CD4-positive, alpha-beta T cell treated with Interleukin-12 subunit alpha and Interleukin-12 subunit beta, for 1 hour (primary cell): ENCODE data around the gene CDC42BPA.
"Not testable (repeated sequence)": the region's sequence is repeated elsewhere in the genome, so short reads cannot be mapped to it uniquely, and the experiment has no call there.

ENCODE experiments used
- DNase-seq: peaks from one replicate; pipeline ENCODE4 v3.0.0-alpha.2; 2020

CDC42BPA gene

DNA sequence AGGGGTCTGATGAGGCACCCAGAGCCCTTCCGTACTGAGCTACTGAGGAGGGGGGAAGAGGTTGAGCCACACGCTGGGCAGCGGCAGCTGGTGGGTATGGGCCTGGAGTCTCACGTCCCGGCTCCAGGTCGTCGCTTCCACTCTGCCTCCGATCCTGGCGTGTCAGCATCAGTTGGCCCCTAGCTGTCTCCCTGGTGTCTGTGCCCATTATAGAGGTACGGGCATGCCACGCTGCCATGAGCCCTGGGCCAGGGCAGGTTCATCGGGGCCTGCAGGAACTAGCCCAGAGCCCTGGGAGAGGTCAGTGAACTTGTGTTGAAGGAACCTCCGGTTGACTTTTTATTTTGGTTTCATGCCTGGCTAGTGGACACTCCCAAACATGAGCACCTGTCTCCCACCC lies 360.0 kb downstream of the CDC42BPA start:
- DNase-seq = no peak

DNA sequence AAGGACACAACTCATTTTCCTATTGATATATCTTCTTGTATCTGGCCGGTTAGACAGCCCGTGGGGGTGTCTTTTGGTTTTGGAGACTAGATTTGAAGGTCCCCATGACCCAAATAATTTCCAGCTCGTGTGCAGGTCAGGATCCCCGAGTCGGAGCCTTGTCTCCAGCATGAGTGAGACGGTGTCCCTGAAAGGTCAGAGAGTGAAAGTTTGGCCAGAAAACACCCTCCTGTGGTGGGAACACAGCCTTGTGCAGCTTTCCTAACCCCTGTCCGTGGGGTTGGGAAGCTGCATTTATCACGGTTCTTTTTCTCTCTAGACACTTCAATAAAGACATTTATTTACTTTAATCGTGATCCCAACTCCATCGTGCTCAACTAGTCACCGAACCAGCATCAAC lies 360.6 kb downstream of the CDC42BPA start:
- no peak for DNase-seq

DNA sequence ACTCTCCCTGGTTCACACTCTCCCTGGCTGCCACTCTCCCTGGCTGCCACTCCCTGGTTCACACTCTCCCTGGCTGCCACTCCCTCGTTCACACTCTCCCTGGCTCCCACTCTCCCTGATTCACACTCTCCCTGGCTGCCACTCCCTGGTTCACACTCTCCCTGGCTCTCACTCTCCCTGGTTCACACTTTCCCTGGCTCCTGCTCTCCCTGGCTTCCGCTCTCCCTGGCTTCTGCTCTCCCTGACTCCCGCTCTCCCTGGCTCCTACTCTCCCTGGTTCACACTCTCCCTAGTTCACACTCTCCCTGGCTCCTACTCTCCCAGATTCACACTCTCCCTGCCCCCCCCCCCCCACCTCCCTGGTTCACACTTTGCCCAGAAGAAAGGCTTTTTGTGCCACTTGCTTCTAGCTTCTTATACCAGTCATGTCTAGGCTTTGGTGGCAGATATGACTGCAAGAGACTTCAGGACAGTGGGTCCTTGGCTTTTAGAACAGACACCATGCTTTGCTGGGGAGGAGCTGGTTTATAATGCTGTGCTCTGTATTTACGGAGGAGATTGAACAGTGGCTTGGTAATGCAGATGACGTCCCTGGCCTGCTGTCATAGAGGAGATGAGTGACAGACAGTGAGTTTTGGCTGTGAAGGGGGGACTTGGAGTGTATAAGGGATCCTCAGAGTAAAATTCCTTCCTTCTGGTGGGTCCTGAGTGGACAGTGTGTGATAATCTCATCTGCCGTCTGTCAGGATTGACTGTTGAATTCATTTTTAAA lies 361.2 kb downstream of the CDC42BPA start:
- DNase-seq = no peak

DNA sequence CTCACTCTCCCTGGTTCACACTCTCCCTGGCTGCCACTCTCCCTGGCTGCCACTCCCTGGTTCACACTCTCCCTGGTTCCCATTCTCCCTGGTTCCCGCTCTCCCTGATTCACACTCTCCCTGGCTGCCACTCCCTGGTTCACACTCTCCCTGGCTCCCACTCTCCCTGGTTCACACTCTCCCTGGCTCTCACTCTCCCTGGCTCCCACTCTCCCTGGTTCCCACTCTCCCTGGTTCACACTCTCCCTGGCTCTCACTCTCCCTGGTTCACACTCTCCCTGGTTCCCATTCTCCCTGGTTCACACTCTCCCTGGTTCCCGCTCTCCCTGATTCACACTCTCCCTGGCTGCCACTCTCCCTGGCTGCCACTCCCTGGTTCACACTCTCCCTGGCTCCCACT lies 362.4 kb downstream of the CDC42BPA start:
- DNase-seq = not testable (repeated sequence)

DNA sequence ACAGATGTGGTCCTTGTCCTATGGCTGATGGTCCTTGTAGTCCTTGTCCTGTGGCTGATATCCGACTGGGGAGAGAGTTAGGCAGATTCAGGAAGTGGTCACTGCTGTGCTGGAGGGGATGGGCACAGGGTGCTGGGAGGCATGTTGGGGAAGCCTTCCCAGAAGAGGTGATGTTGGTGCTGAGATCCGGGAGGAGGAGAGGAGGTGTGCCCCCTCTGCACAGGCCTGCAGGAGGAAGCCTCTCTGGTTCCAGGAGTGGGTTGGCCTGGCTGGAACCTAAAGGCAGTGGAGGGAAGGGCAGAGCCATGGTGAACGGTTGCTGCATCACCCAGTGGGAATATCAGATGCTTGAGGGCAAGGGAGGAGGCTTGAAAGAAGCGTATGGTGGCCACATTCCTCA lies 363.5 kb downstream of the CDC42BPA start:
- no peak for DNase-seq

DNA sequence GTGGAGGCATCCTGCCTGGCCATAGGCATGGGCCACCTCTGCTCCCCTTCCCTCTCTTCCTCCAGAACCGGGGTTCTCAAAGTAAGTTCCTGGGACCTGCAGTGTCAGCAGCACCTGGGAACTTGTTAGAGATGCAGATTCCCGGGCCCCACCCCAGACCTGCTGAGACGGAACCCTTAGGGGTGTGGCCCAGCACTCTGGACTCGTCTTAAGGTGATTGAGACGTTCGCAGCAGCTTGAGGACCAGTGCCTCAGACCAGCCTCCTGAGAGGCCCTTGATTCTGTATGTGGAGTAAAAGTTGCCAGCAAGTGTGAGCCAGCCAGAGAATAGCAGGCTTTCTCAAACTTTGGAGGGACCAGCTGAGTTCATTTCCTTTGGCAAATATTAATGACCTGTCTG lies 364.0 kb downstream of the CDC42BPA start:
- DNase-seq = no peak

DNA sequence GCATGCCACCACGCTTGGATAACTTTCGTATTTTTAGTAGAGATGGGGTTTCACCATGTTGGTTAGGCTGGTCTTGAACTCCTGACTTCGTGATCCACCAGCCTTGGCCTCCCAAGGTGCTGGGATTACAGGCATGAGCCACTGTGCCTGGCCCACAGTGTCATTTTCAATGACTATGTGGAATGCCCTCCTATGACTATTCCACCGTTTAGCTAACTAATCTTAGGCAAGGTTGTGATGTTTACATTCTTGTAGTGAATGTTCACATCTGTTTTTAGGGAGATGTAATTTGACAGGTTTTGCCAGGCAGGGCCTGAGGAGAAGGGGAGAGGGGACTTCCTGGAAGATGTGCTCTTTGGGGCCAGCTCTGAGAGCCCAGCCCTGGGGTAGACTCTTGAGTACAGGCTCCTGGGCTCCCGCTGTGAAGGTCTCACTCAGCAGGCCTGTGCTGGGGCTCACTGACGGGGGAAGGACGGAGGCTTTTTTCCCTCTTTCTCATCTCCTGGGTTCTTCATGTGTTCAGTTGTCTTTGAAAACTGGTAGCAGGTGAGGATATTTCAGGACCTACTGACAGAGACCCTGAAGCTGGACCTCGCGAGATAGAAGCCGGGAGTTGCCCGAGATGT lies 365.0 kb downstream of the CDC42BPA start:
- no peak for DNase-seq

DNA sequence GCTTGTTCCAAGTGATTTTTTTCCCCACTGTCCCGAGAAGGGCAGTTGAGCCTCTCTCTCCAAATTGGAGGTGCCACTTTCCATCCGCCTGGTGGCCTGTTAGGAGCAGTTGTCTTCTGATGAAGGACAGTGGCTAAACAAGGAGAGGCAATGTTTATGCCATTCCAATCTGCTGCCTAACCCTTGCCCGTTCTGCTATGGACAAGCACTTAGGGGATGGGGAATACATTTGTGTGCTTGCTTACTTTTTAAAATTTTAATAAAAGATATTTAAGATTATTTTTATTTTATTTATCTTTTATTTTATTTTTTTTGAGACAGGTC lies 366.2 kb downstream of the CDC42BPA start:
- no peak for DNase-seq

DNA sequence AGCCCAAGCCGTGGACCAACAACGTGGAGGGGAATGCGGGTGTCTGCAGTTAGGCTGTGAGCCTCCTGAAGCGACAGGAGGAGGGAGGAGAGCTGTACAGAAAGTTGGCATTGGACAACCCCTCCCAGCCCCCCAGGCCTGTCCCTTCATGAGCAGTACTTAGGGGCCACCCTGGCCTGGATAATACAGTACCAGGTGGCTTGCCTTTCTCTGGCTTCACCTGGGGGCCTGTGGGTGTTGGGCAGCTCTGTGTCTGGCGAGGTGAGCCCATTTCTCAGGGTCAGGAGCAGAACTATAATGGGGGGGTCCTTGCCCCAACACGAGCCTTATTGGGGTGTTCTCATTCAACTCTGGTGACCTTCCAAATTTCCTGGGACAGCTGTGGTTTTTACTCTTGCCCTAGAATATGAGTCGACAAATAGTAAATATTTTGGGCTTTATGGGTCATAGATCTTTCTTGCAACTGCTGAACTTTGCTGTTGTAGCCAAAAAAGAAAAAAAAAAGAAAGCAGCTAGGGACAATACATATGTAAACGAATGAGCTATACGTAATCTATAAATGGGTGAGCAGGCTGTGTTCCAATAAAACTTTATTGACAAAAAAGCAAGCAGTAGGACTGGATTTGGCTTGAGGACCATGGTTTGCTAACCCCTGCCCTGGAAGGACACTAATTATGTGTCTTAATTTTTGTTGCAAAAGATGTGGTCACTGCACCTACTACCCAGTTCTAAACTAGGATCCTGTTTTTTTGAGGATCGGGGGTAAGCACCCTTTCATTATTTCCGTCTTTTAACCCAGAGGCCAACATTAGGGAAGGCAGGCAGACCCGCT lies 366.8 kb downstream of the CDC42BPA start:
- DNase-seq = no peak

DNA sequence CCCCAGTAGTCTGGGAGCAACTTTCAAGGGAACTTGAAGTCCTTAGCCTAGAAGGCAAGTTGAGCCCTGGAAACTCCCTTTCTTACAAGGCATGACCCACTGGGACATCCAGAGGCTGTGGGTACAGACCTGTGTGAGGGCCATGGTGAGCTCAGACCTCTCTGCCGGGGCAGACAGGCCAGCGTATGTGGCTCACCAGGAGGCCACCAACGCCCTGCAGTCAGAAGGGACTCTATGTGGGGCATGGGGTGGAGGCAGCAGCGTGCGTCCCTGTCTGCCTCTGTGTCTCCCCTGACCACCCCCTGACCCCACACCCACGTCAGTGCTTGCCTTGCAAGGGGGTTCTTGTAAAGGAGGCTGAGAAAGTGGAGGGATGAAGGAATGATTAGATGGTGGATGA lies 367.4 kb downstream of the CDC42BPA start:
- no peak for DNase-seq

DNA sequence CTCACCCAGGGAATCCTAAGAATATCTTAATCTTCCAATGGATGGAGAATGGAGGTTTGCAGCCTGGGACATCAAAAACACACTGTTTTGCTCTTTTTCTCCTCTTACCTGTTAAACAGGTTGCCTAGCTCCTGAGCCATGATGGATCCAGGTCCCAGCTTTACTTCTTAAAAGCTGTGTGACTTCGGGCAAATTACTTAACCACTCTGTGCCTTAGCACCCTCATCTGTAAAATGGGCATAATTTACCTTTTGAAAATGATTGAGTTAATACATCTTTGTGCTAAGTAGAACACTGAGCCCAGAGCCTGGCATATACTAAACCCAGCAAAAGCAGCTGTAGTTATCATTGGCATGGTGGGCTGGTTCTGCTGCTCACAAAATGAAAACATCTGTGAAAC lies 368.0 kb downstream of the CDC42BPA start:
- DNase-seq = no peak

DNA sequence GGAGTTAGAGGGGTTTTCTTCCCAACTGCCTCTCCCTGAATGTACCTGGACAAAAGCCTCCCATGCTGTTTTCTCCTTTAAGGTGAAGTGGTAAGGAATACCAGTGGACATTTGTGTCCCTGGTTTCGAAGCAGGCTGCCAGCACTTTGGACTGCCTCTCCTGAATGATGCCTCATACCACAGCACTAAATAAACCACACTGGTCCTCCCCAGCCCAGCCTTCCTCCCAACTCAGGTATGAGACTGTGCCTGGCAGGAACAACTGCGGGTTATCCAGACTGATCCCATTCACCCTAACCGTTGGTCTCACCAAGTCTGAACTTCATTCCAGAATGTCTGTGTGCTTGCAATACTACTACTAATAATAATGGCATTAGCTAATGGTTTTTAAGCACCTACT lies 368.9 kb downstream of the CDC42BPA start:
- no peak for DNase-seq

DNA sequence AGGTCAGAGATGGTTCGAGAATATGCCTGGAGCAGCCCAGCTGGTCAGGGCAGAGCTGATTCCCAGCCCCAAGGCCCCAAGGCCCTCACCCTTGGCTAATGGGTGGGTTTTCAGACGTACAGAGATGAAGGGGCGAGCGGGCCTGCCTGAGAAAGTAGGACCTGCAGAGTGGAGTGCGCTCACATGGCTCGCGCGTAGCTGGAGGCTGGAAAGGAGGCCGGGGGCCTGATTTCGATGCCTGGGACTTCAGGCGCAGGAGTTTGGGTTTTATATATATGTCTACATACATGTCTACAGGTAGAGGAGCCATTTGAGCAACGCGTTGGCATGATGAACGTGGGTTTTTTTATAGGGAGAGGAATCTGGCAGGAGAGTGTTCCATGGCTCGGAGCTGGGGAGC lies 369.3 kb downstream of the CDC42BPA start:
- DNase-seq = no peak

DNA sequence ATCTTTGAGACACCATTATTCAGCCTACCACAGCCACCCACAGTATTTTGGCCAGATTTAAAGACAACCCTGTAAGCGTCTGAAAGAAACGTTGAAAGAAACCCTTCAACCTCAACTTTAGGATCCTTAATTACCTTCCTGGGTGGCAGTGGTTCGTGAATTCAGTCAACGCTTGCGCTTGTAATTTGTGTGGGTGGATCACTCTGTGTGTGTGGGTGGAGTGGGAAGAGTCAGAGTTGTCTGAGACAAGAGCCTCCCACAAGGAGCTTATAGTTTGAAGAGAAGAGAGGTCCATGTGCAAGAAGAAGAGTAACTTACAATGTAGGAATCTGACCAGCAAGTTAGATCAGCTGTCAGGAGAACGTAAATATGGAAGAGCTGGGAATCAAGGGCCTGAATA lies 369.8 kb downstream of the CDC42BPA start:
- DNase-seq = no peak

DNA sequence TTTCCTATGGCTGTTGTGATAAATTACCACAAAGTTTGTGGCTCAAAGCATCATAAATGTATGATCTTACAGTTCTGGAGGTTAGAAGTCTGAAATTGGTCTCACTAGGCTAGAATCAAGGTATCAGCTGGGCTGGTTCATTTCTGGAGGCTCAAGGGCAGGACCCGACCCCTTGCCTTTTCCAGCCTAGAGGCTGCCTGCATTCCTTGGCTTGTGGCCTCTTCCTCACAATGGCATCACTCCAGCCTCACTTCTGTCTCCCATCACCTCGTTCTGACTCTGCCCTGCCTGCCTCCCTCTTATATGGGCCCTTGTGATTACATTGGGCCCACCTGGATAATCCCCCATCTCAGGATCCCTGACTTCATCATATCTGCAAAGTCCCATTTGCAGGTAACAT lies 370.2 kb downstream of the CDC42BPA start:
- no peak for DNase-seq

DNA sequence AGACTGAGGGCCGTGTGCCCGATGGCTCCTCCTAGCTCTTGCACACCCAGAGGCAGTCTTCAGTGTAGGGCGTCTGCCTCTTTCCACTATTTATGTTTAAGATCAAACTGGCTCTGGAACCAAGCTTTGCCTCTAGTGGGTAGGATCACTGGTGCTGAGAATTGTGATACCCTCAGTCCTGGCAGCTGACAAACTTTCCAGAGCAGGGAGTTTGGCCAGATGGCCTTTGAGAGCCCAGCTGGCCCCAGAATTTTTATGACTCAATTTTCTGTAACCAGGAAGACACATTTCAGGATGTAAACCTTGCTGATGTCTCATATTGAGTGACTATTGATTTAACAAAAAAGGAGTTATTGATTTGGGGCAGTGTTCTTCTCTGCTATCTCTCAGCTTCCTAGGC lies 371.5 kb downstream of the CDC42BPA start:
- no peak for DNase-seq

DNA sequence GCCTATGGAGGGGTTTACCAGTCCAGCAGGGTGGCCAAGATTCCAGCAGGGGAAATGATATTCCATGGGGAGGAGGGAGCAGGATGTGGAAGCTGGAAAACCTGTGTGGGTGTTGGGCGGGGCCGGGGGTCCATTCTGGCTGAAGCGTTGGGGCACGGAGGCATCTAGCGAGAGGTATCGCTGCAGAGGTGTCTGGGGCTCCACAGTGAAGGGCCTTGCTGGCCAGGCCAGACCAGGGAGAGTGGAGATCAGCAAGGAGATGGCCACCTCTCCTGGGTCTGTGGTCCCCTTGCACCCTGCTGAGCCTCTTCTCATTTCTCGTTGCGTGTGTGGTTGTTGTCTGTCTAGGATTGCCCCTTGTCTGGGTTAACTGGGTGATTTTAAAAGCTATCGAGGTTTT lies 372.0 kb downstream of the CDC42BPA start:
- no peak for DNase-seq

DNA sequence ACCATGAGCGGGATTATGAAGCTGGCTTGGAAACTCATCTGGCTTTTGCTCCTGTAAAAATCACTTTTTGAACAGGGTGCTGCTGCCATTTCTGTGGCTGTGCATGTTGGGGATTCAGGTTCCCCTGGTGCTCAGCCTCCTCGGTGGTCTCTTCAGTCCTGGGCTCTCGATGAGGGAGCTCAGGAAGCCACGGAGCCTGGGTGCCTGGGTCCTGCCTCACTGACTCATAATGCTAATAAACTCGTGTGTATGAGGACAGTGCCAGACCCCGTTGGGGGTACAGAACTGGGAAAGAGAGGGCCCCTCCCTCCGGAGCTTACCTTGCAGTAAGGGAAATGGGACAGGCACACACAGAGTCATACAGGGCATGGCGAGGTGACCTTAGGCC lies 372.4 kb downstream of the CDC42BPA start:
- no peak for DNase-seq

DNA sequence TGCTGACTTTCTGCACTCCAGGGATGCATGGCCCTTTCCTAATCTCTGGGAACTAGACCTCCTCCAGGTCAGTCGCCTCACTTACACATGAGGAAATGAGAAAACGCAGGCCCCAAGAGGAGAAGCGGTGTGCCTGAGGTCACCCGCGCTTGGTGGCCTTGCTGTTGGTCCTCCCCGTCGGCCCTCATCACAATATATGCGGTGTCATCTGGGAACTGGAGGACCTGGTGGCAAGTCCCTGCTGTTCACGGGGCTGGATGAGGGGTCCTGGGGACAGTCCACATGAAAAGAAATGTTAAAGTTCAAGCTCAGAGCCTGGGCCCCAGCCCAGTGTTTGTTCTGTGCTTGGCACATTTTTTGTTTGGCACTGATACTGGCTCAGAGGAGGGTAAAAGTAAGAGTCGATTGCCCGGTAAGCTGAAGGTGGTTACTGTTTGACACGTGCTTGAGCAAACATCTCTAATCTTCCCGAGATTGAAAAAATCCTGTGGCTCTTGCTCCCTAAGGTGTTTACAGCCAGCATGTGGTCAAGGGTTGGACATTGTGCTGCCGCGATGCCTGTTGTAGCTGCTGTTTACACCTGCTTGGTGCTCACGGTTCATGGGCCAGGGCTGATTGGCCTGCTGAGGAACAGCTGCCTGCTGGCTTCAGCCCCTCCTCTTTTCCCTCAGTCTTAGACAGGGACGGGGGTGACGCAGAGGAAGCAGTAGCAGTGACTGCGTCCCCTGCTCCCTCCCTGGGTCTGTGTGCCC lies 373.0 kb downstream of the CDC42BPA start:
- DNase-seq = no peak

DNA sequence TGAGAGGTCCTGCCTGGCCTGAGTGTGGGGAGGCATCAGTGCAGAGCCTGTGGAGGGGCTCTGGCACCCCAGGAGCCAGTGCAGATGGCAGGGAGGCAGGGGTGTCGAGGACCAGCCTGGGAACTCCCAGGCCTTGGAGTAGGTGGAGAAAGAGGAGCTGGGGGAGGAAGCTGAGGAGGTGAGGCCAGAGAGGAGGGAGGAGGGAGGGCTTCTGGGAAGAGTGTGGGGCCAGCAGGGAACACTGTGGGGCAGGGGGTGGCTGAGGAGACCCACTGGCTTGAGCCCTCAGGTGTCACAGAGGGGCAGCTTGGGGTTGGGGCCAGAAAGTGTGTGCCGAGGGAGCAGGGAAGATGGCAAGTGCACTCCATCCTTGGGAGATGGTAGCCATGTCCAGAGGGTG lies 374.4 kb downstream of the CDC42BPA start:
- DNase-seq = no peak

DNA sequence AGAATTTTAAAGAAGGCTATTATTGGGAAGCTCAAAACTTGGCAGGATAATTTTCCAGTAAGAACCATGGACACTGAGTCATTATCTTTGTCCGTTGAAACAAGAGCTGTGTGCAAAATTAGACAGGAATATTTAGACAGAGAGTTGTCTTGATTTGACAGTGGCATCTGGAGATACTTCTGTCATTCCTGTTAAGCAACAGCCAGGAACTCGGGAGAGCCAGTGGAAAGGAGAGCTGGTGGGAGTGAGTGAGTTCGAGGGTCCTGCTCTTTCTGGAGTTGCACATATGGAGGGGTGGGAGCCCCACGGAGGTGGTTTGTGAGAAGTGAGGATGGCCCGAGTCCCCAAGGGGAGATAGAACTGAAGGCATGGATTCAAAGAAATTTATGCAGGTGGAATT lies 375.1 kb downstream of the CDC42BPA start:
- DNase-seq = no peak

DNA sequence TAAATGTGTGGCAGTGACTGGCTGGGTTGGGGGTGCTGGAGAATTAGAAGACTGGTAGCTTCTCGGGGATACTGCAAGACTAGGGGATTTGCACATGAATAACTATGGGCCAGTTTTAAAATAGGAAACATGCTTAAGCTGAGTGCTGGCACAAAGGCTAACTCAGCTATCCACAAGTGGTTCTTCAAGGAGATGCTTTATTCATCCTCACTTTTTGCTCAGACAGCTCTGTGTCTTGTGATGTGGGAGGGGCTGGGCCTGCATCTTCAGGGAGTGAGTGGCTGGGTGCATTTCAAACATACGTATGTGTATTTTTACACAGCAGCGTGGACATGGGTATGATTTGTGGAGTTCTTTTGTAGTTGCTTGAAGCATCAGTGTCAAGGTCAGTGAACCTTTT lies 375.9 kb downstream of the CDC42BPA start:
- no peak for DNase-seq

DNA sequence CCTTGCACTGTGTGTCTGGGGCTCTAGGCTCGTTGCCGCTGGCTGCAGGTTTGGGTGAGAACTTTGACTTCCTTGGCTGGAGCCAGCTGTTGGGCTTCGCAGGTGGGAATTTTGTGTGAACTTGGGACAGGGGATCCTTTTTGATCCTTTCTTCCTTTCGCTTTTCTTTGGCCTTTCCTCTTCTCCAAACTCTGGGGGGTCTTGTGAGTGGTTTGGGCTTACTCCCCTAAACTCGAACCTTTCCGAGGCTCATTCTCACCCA lies 377.6 kb downstream of the CDC42BPA start:
- DNase-seq = no peak
